K562 (cell line): ENCODE data around the gene PPP1R12B.

Experiments
- FOSL1 ChIP-seq: fragments of 200-800 bp; sonication (Bioruptor generic); conservative IDR thresholded peaks from 2 replicates; pipeline ENCODE4 v1.6.1; 2016; ENCODE audit warnings: missing genetic modification characterization, missing compliant biosample characterization
- HNRNPL ChIP-seq: fragments of 200-400 bp; formaldehyde crosslinking; IDR thresholded peaks from 2 replicates; pipeline ENCODE4 v1.6.1; 2017; ENCODE audit warnings: low read depth, mild to moderate bottlenecking, low read length
- KDM4B ChIP-seq, 2 experiments: fragments of 450-650 bp in 1 of 2; sonication (generic) in 1 of 2; IDR thresholded peaks; 2 replicates each; pipeline ENCODE4 v1.6.1; 2016 to 2017; ENCODE audit warnings: borderline replicate concordance in 2 of 2, antibody characterized with exemption in 1 of 2, low read depth in 1 of 2, mild to moderate bottlenecking in 1 of 2
- RFX7 ChIP-seq: fragments of 250-450 bp; sonication (Bioruptor Pico); IDR thresholded peaks from 2 replicates; pipeline ENCODE4 v1.5.1; 2021; ENCODE audit warnings: mild to moderate bottlenecking
- TF ChIP-seq, protein P1 (sequence below): sonication (generic); formaldehyde crosslinking; IDR thresholded peaks from 2 replicates; pipeline ENCODE4 v1.8.0; 2023; ENCODE audit warnings: mild to moderate bottlenecking, missing genetic modification reagents
- TF ChIP-seq, protein P2 (sequence below), 3 experiments: IDR thresholded peaks in 2 of 3; conservative IDR thresholded peaks in 1 of 3; 2 replicates each; pipeline ENCODE4 v1.5.1; 2011 to 2012; ENCODE audit warnings: low read length in 3 of 3, mild to moderate bottlenecking in 3 of 3, control low read depth in 2 of 3, improper control_type of control experiment in 1 of 3, inconsistent platforms in 1 of 3, low read depth in 1 of 3, mixed read lengths in 1 of 3, moderate library complexity in 1 of 3; ENCODE audit not compliant: insufficient read depth in 2 of 3
- TF ChIP-seq, protein P3 (sequence below): sonication (generic); formaldehyde crosslinking; IDR thresholded peaks from 2 replicates; pipeline ENCODE4 v1.8.0; 2022; ENCODE audit warnings: missing genetic modification reagents, mild to moderate bottlenecking, borderline replicate concordance
- TF ChIP-seq, protein P4 (sequence below): sonication (generic); formaldehyde crosslinking; IDR thresholded peaks from 2 replicates; pipeline ENCODE4 v1.8.0; 2022; ENCODE audit warnings: mild to moderate bottlenecking, missing genetic modification reagents

DNA sequence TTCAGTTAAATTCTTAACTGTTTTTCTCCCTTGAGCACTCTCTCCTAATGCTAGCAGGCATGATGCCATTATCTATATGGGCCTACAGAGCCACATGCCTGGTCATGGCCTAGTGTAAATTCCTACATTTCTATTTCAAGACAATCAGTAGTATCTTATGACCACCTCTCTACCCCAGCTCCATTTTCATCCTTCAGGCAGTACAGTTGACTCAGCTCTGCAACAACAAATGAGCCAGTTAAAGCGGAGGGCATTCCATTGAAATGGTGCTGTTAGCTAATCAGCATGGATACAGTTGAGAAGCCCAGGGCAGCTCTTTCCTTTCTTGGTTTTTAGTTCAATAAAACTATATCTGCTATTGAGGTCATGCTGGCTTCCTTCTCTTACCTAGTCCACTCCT lies 150.0 kb downstream of the PPP1R12B start:
- TF ChIP-seq, protein P1, sequence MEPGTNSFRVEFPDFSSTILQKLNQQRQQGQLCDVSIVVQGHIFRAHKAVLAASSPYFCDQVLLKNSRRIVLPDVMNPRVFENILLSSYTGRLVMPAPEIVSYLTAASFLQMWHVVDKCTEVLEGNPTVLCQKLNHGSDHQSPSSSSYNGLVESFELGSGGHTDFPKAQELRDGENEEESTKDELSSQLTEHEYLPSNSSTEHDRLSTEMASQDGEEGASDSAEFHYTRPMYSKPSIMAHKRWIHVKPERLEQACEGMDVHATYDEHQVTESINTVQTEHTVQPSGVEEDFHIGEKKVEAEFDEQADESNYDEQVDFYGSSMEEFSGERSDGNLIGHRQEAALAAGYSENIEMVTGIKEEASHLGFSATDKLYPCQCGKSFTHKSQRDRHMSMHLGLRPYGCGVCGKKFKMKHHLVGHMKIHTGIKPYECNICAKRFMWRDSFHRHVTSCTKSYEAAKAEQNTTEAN: no peak
- TF ChIP-seq HNRNPL (no peak), RFX7 (no peak), FOSL1 (tag) (no peak), KDM4B (IDR thresholded peaks at IDR 0.05; ENCODE audit: borderline replicate concordance in 2 of 2, low read depth in 1 of 2) (no peak)
- TF ChIP-seq, protein P2, sequence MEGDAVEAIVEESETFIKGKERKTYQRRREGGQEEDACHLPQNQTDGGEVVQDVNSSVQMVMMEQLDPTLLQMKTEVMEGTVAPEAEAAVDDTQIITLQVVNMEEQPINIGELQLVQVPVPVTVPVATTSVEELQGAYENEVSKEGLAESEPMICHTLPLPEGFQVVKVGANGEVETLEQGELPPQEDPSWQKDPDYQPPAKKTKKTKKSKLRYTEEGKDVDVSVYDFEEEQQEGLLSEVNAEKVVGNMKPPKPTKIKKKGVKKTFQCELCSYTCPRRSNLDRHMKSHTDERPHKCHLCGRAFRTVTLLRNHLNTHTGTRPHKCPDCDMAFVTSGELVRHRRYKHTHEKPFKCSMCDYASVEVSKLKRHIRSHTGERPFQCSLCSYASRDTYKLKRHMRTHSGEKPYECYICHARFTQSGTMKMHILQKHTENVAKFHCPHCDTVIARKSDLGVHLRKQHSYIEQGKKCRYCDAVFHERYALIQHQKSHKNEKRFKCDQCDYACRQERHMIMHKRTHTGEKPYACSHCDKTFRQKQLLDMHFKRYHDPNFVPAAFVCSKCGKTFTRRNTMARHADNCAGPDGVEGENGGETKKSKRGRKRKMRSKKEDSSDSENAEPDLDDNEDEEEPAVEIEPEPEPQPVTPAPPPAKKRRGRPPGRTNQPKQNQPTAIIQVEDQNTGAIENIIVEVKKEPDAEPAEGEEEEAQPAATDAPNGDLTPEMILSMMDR (IDR thresholded peaks at IDR 0.05 in 2 of 3, conservative IDR thresholded peaks at IDR 0.05 in 1 of 3; ENCODE audit: insufficient read depth in 2 of 3, low read depth in 1 of 3, low read length in 3 of 3): no peak
- TF ChIP-seq, protein P3, sequence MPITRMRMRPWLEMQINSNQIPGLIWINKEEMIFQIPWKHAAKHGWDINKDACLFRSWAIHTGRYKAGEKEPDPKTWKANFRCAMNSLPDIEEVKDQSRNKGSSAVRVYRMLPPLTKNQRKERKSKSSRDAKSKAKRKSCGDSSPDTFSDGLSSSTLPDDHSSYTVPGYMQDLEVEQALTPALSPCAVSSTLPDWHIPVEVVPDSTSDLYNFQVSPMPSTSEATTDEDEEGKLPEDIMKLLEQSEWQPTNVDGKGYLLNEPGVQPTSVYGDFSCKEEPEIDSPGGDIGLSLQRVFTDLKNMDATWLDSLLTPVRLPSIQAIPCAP (CRISPR knock-in tag): no peak
- TF ChIP-seq, protein P4, sequence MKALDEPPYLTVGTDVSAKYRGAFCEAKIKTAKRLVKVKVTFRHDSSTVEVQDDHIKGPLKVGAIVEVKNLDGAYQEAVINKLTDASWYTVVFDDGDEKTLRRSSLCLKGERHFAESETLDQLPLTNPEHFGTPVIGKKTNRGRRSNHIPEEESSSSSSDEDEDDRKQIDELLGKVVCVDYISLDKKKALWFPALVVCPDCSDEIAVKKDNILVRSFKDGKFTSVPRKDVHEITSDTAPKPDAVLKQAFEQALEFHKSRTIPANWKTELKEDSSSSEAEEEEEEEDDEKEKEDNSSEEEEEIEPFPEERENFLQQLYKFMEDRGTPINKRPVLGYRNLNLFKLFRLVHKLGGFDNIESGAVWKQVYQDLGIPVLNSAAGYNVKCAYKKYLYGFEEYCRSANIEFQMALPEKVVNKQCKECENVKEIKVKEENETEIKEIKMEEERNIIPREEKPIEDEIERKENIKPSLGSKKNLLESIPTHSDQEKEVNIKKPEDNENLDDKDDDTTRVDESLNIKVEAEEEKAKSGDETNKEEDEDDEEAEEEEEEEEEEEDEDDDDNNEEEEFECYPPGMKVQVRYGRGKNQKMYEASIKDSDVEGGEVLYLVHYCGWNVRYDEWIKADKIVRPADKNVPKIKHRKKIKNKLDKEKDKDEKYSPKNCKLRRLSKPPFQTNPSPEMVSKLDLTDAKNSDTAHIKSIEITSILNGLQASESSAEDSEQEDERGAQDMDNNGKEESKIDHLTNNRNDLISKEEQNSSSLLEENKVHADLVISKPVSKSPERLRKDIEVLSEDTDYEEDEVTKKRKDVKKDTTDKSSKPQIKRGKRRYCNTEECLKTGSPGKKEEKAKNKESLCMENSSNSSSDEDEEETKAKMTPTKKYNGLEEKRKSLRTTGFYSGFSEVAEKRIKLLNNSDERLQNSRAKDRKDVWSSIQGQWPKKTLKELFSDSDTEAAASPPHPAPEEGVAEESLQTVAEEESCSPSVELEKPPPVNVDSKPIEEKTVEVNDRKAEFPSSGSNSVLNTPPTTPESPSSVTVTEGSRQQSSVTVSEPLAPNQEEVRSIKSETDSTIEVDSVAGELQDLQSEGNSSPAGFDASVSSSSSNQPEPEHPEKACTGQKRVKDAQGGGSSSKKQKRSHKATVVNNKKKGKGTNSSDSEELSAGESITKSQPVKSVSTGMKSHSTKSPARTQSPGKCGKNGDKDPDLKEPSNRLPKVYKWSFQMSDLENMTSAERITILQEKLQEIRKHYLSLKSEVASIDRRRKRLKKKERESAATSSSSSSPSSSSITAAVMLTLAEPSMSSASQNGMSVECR: no peak
